K562 (cell line): ENCODE data around the gene LCA5L. TPM values are rescaled to one million over a fixed set of nuclear protein-coding genes. Genes with fewer than 3 reads are reported as not detected.
A peak's percentile ranks its signal among the peaks of the same experiment; 100 is the strongest.

ENCODE experiments used
- CREB1 ChIP-seq, 2 experiments: sonication (generic) in 1 of 2; formaldehyde crosslinking in 1 of 2; IDR thresholded peaks; 2 replicates each; pipeline versions ENCODE4 v1.6.1 to v1.8.0; 2012 to 2022; ENCODE audit warnings: inconsistent platforms in 1 of 2, mild to moderate bottlenecking in 1 of 2, missing genetic modification reagents in 1 of 2, moderate library complexity in 1 of 2
- KDM2B ChIP-seq: fragments of 250-450 bp; sonication (Bioruptor Pico); IDR thresholded peaks from 2 replicates; pipeline ENCODE4 v1.8.0; 2021; ENCODE audit warnings: mild to moderate bottlenecking, moderate library complexity
- PTRF ChIP-seq: fragments of 450-650 bp; IDR thresholded peaks from 2 replicates; pipeline ENCODE4 v1.6.1; 2016; ENCODE audit warnings: mild to moderate bottlenecking, missing genetic modification characterization, missing compliant biosample characterization
- SMARCA4 ChIP-seq: fragments of 450-650 bp; IDR thresholded peaks from 2 replicates; pipeline ENCODE4 v1.6.1; 2016
- SNIP1 ChIP-seq: fragments of 450-650 bp; IDR thresholded peaks from 2 replicates; pipeline ENCODE4 v1.7.1; 2017; ENCODE audit warnings: low read depth, mild to moderate bottlenecking
- TCF7 ChIP-seq: sonication (generic); IDR thresholded peaks from 2 replicates; pipeline ENCODE4 v1.6.1; 2016; ENCODE audit warnings: antibody characterized with exemption, borderline replicate concordance
- ZNF212 ChIP-seq: fragments of 450-650 bp; formaldehyde crosslinking; IDR thresholded peaks from 2 replicates; pipeline ENCODE4 v1.4.0; 2020; ENCODE audit warnings: mild to moderate bottlenecking
- ZNF274 ChIP-seq: IDR thresholded peaks from 2 replicates; pipeline ENCODE4 v1.6.1; 2011; ENCODE audit warnings: low read depth, mild to moderate bottlenecking, low read length, moderate library complexity, borderline replicate concordance
- polyA plus RNA-seq, 8 experiments: library from polyadenylated mRNA; depleted of rRNA in 4 of 8; stranded (reverse) in 5 of 8; unstranded in 3 of 8; fragments of >200 nt; fragmentation: Nextera tagmentation in 2 of 8; fragmentation: Illumina TruSeq in 1 of 8; extraction: Ambion mirVana in 2 of 8; extraction: Trizol in 1 of 8; gene quantifications; 2 replicates each; pipeline versions ENCODE4 v1.2.1 to v1.2.3, GENCODE V29; 2011 to 2014; ENCODE audit warnings: inconsistent platforms in 1 of 8, missing spikeins in 1 of 8
- total RNA-seq, 7 experiments: library from RNA; depleted of rRNA in 6 of 7; stranded (reverse); fragments of >200 nt in 6 of 7; fragmentation: Illumina TruSeq in 2 of 7; extraction: Trizol in 2 of 7; gene quantifications; 2 replicates each; pipeline versions ENCODE4 v1.2.1 to v1.2.3, GENCODE V29; 2011 to 2021; ENCODE audit warnings: low replicate concordance in 1 of 7
- TF ChIP-seq, protein P1 (sequence below), 2 experiments: fragments of 450-650 bp; IDR thresholded peaks; 2 replicates each; pipeline ENCODE4 v1.6.1; 2018; ENCODE audit warnings: mild to moderate bottlenecking in 2 of 2, low read depth in 1 of 2; ENCODE audit not compliant: partially characterized antibody in 2 of 2
- TF ChIP-seq, protein P2 (sequence below): fragments of 250-450 bp; sonication (Bioruptor Pico); IDR thresholded peaks from 2 replicates; pipeline ENCODE4 v1.4.0; 2020; ENCODE audit warnings: mild to moderate bottlenecking, moderate library complexity
- TF ChIP-seq, protein P3 (sequence below): fragments of 450-650 bp; formaldehyde crosslinking; IDR thresholded peaks from 2 replicates; pipeline ENCODE4 v1.4.0; 2022; ENCODE audit warnings: missing genetic modification characterization
- TF ChIP-seq, protein P4 (sequence below): sonication (generic); formaldehyde crosslinking; IDR thresholded peaks from 2 replicates; pipeline ENCODE4 v1.8.0; 2023; ENCODE audit warnings: mild to moderate bottlenecking, missing genetic modification reagents
- TF ChIP-seq, protein P5 (sequence below): fragments of 250-450 bp; sonication (Bioruptor Pico); IDR thresholded peaks from 2 replicates; pipeline ENCODE4 v1.5.0; 2021; ENCODE audit warnings: mild to moderate bottlenecking, borderline replicate concordance

The LCA5L gene
- total and polyA plus RNA-seq, 9 of the 15 experiments (the other 6 are each of a cell fraction or from before 2014, with no cell fraction given), result 1.8 to 4.9 (median 3.8) TPM

DNA sequence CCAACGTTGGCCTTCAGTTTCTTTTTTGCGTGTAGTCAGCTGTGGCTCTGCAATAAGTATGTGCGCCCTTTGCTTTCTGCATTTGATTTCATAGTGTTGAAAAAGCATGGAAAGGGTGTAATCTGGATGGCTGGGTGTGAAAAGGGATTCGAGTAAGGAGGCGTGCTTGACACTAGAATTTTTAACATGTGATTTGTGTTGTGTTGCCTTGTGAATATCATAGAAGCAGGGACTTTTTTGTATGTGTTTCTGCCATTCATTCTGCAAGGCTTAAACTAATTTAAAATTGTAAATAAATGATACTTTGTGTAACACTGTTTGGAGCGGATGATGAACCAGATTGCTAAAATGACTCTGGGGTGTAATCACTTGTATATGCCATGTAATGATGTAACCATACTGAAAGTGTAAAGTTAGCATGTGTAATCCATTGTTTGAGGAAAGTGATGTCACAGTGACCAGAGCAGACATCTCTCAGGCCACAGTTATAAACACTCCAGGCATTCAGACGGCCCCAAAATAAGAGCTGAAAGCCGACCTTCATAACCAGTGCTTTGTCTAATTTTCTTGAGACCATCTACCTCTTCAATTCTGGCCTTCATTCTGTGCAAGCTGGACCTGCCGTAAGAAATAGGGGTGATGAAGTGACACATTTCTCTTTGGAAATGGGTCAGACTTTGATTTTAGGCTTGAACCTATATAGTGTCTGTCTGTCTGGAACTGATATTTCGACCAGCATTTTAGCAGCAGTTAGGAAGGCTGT is 6.8 kb upstream of the LCA5L start (continued):
- TF ChIP-seq, protein P1, sequence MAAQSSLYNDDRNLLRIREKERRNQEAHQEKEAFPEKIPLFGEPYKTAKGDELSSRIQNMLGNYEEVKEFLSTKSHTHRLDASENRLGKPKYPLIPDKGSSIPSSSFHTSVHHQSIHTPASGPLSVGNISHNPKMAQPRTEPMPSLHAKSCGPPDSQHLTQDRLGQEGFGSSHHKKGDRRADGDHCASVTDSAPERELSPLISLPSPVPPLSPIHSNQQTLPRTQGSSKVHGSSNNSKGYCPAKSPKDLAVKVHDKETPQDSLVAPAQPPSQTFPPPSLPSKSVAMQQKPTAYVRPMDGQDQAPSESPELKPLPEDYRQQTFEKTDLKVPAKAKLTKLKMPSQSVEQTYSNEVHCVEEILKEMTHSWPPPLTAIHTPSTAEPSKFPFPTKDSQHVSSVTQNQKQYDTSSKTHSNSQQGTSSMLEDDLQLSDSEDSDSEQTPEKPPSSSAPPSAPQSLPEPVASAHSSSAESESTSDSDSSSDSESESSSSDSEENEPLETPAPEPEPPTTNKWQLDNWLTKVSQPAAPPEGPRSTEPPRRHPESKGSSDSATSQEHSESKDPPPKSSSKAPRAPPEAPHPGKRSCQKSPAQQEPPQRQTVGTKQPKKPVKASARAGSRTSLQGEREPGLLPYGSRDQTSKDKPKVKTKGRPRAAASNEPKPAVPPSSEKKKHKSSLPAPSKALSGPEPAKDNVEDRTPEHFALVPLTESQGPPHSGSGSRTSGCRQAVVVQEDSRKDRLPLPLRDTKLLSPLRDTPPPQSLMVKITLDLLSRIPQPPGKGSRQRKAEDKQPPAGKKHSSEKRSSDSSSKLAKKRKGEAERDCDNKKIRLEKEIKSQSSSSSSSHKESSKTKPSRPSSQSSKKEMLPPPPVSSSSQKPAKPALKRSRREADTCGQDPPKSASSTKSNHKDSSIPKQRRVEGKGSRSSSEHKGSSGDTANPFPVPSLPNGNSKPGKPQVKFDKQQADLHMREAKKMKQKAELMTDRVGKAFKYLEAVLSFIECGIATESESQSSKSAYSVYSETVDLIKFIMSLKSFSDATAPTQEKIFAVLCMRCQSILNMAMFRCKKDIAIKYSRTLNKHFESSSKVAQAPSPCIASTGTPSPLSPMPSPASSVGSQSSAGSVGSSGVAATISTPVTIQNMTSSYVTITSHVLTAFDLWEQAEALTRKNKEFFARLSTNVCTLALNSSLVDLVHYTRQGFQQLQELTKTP (IDR thresholded peaks at IDR 0.05; ENCODE audit: low read depth in 1 of 2, partially characterized antibody in 2 of 2), result peak in 1 of 2 experiments; percentile 20
- TF ChIP-seq PTRF, result peak; percentile 29; the same call in 1 of the 2 replicates
- TF ChIP-seq CREB1 (IDR thresholded peaks at IDR 0.05), result no peak
- no peak for TF ChIP-seq CREB1 (CRISPR knock-in tag; IDR thresholded peaks at IDR 0.05)
- TF ChIP-seq KDM2B (CRISPR knock-in tag), result no peak
- no peak for TF ChIP-seq SNIP1
- TF ChIP-seq, protein P2, sequence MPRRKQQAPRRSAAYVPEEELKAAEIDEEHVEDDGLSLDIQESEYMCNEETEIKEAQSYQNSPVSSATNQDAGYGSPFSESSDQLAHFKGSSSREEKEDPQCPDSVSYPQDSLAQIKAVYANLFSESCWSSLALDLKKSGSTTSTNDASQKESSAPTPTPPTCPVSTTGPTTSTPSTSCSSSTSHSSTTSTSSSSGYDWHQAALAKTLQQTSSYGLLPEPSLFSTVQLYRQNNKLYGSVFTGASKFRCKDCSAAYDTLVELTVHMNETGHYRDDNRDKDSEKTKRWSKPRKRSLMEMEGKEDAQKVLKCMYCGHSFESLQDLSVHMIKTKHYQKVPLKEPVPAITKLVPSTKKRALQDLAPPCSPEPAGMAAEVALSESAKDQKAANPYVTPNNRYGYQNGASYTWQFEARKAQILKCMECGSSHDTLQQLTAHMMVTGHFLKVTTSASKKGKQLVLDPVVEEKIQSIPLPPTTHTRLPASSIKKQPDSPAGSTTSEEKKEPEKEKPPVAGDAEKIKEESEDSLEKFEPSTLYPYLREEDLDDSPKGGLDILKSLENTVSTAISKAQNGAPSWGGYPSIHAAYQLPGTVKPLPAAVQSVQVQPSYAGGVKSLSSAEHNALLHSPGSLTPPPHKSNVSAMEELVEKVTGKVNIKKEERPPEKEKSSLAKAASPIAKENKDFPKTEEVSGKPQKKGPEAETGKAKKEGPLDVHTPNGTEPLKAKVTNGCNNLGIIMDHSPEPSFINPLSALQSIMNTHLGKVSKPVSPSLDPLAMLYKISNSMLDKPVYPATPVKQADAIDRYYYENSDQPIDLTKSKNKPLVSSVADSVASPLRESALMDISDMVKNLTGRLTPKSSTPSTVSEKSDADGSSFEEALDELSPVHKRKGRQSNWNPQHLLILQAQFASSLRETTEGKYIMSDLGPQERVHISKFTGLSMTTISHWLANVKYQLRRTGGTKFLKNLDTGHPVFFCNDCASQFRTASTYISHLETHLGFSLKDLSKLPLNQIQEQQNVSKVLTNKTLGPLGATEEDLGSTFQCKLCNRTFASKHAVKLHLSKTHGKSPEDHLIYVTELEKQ (CRISPR knock-in tag), result no peak
- no peak for TF ChIP-seq ZNF274
- TF ChIP-seq, protein P3, sequence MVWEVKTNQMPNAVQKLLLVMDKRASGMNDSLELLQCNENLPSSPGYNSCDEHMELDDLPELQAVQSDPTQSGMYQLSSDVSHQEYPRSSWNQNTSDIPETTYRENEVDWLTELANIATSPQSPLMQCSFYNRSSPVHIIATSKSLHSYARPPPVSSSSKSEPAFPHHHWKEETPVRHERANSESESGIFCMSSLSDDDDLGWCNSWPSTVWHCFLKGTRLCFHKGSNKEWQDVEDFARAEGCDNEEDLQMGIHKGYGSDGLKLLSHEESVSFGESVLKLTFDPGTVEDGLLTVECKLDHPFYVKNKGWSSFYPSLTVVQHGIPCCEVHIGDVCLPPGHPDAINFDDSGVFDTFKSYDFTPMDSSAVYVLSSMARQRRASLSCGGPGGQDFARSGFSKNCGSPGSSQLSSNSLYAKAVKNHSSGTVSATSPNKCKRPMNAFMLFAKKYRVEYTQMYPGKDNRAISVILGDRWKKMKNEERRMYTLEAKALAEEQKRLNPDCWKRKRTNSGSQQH, result no peak
- peak; percentile 11; the same call in 1 of the 2 replicates for TF ChIP-seq SMARCA4
- no peak for TF ChIP-seq TCF7
- TF ChIP-seq, protein P4, sequence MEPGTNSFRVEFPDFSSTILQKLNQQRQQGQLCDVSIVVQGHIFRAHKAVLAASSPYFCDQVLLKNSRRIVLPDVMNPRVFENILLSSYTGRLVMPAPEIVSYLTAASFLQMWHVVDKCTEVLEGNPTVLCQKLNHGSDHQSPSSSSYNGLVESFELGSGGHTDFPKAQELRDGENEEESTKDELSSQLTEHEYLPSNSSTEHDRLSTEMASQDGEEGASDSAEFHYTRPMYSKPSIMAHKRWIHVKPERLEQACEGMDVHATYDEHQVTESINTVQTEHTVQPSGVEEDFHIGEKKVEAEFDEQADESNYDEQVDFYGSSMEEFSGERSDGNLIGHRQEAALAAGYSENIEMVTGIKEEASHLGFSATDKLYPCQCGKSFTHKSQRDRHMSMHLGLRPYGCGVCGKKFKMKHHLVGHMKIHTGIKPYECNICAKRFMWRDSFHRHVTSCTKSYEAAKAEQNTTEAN, result no peak
- TF ChIP-seq, protein P5, sequence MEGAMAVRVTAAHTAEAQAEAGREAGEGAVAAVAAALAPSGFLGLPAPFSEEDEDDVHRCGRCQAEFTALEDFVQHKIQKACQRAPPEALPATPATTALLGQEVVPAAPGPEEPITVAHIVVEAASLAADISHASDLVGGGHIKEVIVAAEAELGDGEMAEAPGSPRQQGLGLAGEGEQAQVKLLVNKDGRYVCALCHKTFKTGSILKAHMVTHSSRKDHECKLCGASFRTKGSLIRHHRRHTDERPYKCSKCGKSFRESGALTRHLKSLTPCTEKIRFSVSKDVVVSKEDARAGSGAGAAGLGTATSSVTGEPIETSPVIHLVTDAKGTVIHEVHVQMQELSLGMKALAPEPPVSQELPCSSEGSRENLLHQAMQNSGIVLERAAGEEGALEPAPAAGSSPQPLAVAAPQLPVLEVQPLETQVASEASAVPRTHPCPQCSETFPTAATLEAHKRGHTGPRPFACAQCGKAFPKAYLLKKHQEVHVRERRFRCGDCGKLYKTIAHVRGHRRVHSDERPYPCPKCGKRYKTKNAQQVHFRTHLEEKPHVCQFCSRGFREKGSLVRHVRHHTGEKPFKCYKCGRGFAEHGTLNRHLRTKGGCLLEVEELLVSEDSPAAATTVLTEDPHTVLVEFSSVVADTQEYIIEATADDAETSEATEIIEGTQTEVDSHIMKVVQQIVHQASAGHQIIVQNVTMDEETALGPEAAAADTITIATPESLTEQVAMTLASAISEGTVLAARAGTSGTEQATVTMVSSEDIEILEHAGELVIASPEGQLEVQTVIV, result 0 out of 2 replicates have a peak, but pooled peaks have one; percentile 2
- TF ChIP-seq ZNF212 (CRISPR knock-in tag), result no peak
